H1 (cell line): ENCODE measurements around the gene SNAPC2. TPM values are rescaled to one million over a fixed set of nuclear protein-coding genes. Genes with fewer than 3 reads are reported as not detected.

Experiments
- CTCF ChIA-PET: fragments of 300-600 bp; sonication (Branson Sonifier 250); formaldehyde crosslinking; loops from one replicate; lab custom pipeline; 2021; ENCODE audit not compliant: partially characterized antibody; lab: Charles Lee
- POLR2A ChIA-PET: fragments of 300-600 bp; sonication (Branson Sonifier 250); formaldehyde crosslinking; loops from one replicate; lab custom pipeline; 2021; ENCODE audit warnings: inconsistent platforms; ENCODE audit not compliant: partially characterized antibody; lab: Charles Lee
- DNase-seq, 2 experiments: peaks; one replicate each; pipeline versions ENCODE4 v3.0.0 to v3.0.0-alpha.2; 2010 to 2022; ENCODE audit warnings: low spot score in 2 of 2, low read depth in 1 of 2, mixed read lengths in 1 of 2
- FAIRE-seq: peaks from 2 replicates; lab custom pipeline; 2011; peaks lifted over from hg19 to GRCh38; lab: Jason Lieb, UNC
- H2AFZ ChIP-seq: 2 replicates; pipeline ENCODE4 v1.8.1; 2012; ENCODE audit warnings: low read length, inconsistent platforms
- H2AK5ac ChIP-seq: 2 replicates; pipeline ENCODE4 v1.6.1; 2013; ENCODE audit warnings: low read depth, low read length
- H2BK120ac ChIP-seq: replicated peaks from 2 replicates; pipeline ENCODE3; 2013; ENCODE audit warnings: low read depth, low read length, inconsistent platforms
- H2BK12ac ChIP-seq: 2 replicates; pipeline ENCODE4 v1.6.1; 2013; ENCODE audit warnings: low read depth, low read length
- H2BK15ac ChIP-seq: 2 replicates; pipeline ENCODE4 v1.6.1; 2013; ENCODE audit warnings: low read length
- H2BK20ac ChIP-seq: 2 replicates; pipeline ENCODE4 v1.6.1; 2013; ENCODE audit warnings: low read length
- H2BK5ac ChIP-seq: 2 replicates; pipeline ENCODE4 v1.6.1; 2013; ENCODE audit warnings: low read depth, low read length
- H3K14ac ChIP-seq: 2 replicates; pipeline ENCODE4 v1.6.1; 2013; ENCODE audit warnings: inconsistent platforms; ENCODE audit not compliant: insufficient read length
- H3K18ac ChIP-seq: 2 replicates; pipeline ENCODE4 v1.6.1; 2013; ENCODE audit warnings: low read length; ENCODE audit errors: extremely low read depth
- H3K23ac ChIP-seq: 2 replicates; pipeline ENCODE4 v1.6.1; 2013; ENCODE audit warnings: inconsistent platforms; ENCODE audit not compliant: insufficient read length
- H3K23me2 ChIP-seq: 2 replicates; pipeline ENCODE4 v1.6.1; 2013; ENCODE audit warnings: low read depth, low read length
- H3K27ac ChIP-seq: 2 replicates; pipeline ENCODE4 v1.6.1; 2011; ENCODE audit warnings: low read depth, low read length, inconsistent platforms
- H3K27me3 ChIP-seq, 4 experiments: replicated peaks in 1 of 4; 1 replicate in 1 of 4; 2 replicates in 3 of 4; pipeline versions ENCODE4 v1.6.1 to v1.8.1; 2011 to 2013; ENCODE audit warnings: low read length in 3 of 4, mild to moderate bottlenecking in 3 of 4, inconsistent platforms in 2 of 4, mixed read lengths in 2 of 4, moderate library complexity in 1 of 4; ENCODE audit not compliant: control insufficient read depth in 3 of 4, insufficient read depth in 3 of 4; ENCODE audit errors: extremely low read depth in 1 of 4
- H3K36me3 ChIP-seq, 4 experiments: 2 replicates each; pipeline versions ENCODE4 v1.6.1 to v1.8.1; 2011 to 2013; ENCODE audit warnings: mild to moderate bottlenecking in 4 of 4, low read length in 3 of 4, moderate library complexity in 2 of 4, control low read depth in 1 of 4, inconsistent platforms in 1 of 4; ENCODE audit not compliant: insufficient read depth in 4 of 4, control insufficient read depth in 2 of 4
- H3K4ac ChIP-seq: replicated peaks from 2 replicates; pipeline ENCODE3; 2013; ENCODE audit warnings: low read length, low read depth, mixed read lengths, inconsistent platforms; ENCODE audit not compliant: insufficient read length
- H3K4me1 ChIP-seq, 4 experiments: replicated peaks in 1 of 4; 1 replicate in 1 of 4; 2 replicates in 3 of 4; pipeline versions ENCODE4 v1.6.1 to v1.8.1; 2011 to 2013; ENCODE audit warnings: low read length in 3 of 4, inconsistent platforms in 2 of 4, mixed read lengths in 1 of 4; ENCODE audit not compliant: insufficient read depth in 4 of 4, control insufficient read depth in 3 of 4
- H3K4me2 ChIP-seq, 2 experiments: 2 replicates each; pipeline versions ENCODE4 v1.6.1 to v1.8.1; 2011 to 2013; ENCODE audit warnings: low read depth in 2 of 2, low read length in 2 of 2, control low read depth in 1 of 2, inconsistent platforms in 1 of 2, mild to moderate bottlenecking in 1 of 2; ENCODE audit not compliant: insufficient read depth in 1 of 2
- H3K4me3 ChIP-seq, 4 experiments: fragments of 200-600, 300-600 bp in 1 of 4; sonication (generic), shearing (Covaris generic), sonication (Bioruptor Twin) in 1 of 4; 2 replicates each; pipeline versions ENCODE4 v1.5.1 to v1.8.1; 2011 to 2016; ENCODE audit warnings: low read length in 4 of 4, low read depth in 3 of 4, control low read depth in 2 of 4, inconsistent platforms in 2 of 4, mild to moderate bottlenecking in 2 of 4, mixed read lengths in 1 of 4, moderate library complexity in 1 of 4; ENCODE audit not compliant: insufficient read depth in 2 of 4; ENCODE audit errors: extremely low read depth in 1 of 4
- H3K56ac ChIP-seq: replicated peaks from 2 replicates; pipeline ENCODE3; 2013; ENCODE audit warnings: low read depth, mild to moderate bottlenecking, mixed read lengths, low read length, inconsistent platforms; ENCODE audit not compliant: insufficient read length
- H3K79me1 ChIP-seq: 2 replicates; pipeline ENCODE4 v1.6.1; 2013; ENCODE audit warnings: low read depth, low read length, control low read depth
- H3K79me2 ChIP-seq, 2 experiments: 2 replicates each; pipeline versions ENCODE4 v1.6.1 to v1.8.1; 2012 to 2013; ENCODE audit warnings: low read length in 2 of 2, mild to moderate bottlenecking in 2 of 2, inconsistent platforms in 1 of 2; ENCODE audit not compliant: insufficient read depth in 2 of 2, control insufficient read depth in 1 of 2
- H3K9ac ChIP-seq, 4 experiments: replicated peaks in 1 of 4; 1 replicate in 1 of 4; 2 replicates in 3 of 4; pipeline versions ENCODE4 v1.6.1 to v1.8.1; 2011 to 2013; ENCODE audit warnings: low read depth in 3 of 4, low read length in 3 of 4, control low read depth in 2 of 4, mild to moderate bottlenecking in 2 of 4, moderate library complexity in 2 of 4, inconsistent platforms in 1 of 4; ENCODE audit errors: extremely low read depth in 1 of 4
- H3K9me3 ChIP-seq, 2 experiments: 2 replicates each; pipeline versions ENCODE4 v1.6.1 to v1.8.1; 2012 to 2013; ENCODE audit warnings: mild to moderate bottlenecking in 2 of 2, moderate library complexity in 2 of 2, control low read depth in 1 of 2, inconsistent platforms in 1 of 2, low read depth in 1 of 2, low read length in 1 of 2, mixed read lengths in 1 of 2; ENCODE audit not compliant: insufficient read depth in 2 of 2
- H4K20me1 ChIP-seq, 2 experiments: replicated peaks in 1 of 2; 2 replicates each; pipeline versions ENCODE3 to v1.8.1; 2011 to 2013; ENCODE audit warnings: inconsistent platforms in 2 of 2, low read length in 2 of 2, mild to moderate bottlenecking in 1 of 2; ENCODE audit not compliant: insufficient read depth in 2 of 2, control insufficient read depth in 1 of 2
- H4K5ac ChIP-seq: 2 replicates; pipeline ENCODE4 v1.6.1; 2013; ENCODE audit warnings: low read length, low read depth, mixed read lengths, inconsistent platforms; ENCODE audit not compliant: insufficient read length
- H4K8ac ChIP-seq: 2 replicates; pipeline ENCODE4 v1.8.0; 2013; ENCODE audit warnings: mild to moderate bottlenecking, moderate library complexity, low read length, inconsistent platforms; ENCODE audit not compliant: insufficient read depth; ENCODE audit errors: extremely low read depth
- H4K91ac ChIP-seq: replicated peaks from 2 replicates; pipeline ENCODE3; 2013; ENCODE audit warnings: low read length, mixed read lengths, inconsistent platforms; ENCODE audit not compliant: insufficient read length
- CHD1 ChIP-seq: IDR thresholded peaks from 2 replicates; pipeline ENCODE4 v1.6.1; 2012; ENCODE audit warnings: low read depth, low read length, improper control_type of control experiment
- JUND ChIP-seq: IDR thresholded peaks from 2 replicates; pipeline ENCODE4 v1.6.1; 2011; ENCODE audit warnings: mild to moderate bottlenecking, improper control_type of control experiment, low read length
- MAFK ChIP-seq: IDR thresholded peaks from 2 replicates; pipeline ENCODE4 v1.6.1; 2012; ENCODE audit warnings: low read depth, mild to moderate bottlenecking, improper control_type of control experiment, low read length
- MAX ChIP-seq: IDR thresholded peaks from 2 replicates; pipeline ENCODE4 v1.6.1; 2012; ENCODE audit warnings: inconsistent platforms
- SUZ12 ChIP-seq: fragments of 200-600 bp; sonication (generic); IDR thresholded peaks from 2 replicates; pipeline ENCODE4 v1.6.1; 2012; ENCODE audit warnings: mild to moderate bottlenecking, inconsistent platforms, low read length, moderate library complexity, mixed read lengths
- TAF1 ChIP-seq: IDR thresholded peaks from 2 replicates; pipeline ENCODE4 v1.6.1; 2011; ENCODE audit warnings: mild to moderate bottlenecking, low read depth, low read length
- USF2 ChIP-seq: IDR thresholded peaks from 2 replicates; pipeline ENCODE4 v1.6.1; 2011; ENCODE audit warnings: low read length, improper control_type of control experiment
- ZNF274 ChIP-seq: IDR thresholded peaks from 2 replicates; pipeline ENCODE4 v1.7.0; 2012; ENCODE audit warnings: low read length, borderline replicate concordance; ENCODE audit errors: extremely low read depth
- WGBS, 2 experiments: shearing (Covaris generic) in 1 of 2; methylation state at CpG; one replicate each; pipeline versions ENCODE4 v1.1.6 to v1.1.7; 2013 to 2015; ENCODE audit warnings: low lambda C conversion rate in 2 of 2, mixed read lengths in 2 of 2, inconsistent platforms in 1 of 2, low coverage in 1 of 2, missing lambda C conversion rate in 1 of 2; ENCODE audit not compliant: insufficient replicate concordance in 2 of 2, insufficient coverage in 1 of 2, insufficient read length in 1 of 2; ENCODE audit errors: extremely low coverage in 1 of 2, missing lambda C conversion rate in 1 of 2; 5-methylcytosine and 5-hydroxymethylcytosine counted together
- polyA plus RNA-seq, 7 experiments: library from polyadenylated mRNA; depleted of rRNA in 3 of 7; stranded (reverse) in 5 of 7; unstranded in 2 of 7; fragments of >200 nt in 5 of 7; fragments of 200-250 nt in 2 of 7; gene quantifications; 1 replicate in 5 of 7; 2 replicates in 1 of 7; 4 replicates in 1 of 7; pipeline versions ENCODE4 v1.2.1 to v1.2.3, GENCODE V29; 2011 to 2013; ENCODE audit warnings: missing spikeins in 2 of 7, mixed read lengths in 2 of 7
- total RNA-seq: library from RNA; stranded (reverse); fragmentation: NEBNext Ultra II Directional; extraction: Animal tissue kit (Norgen Biotek cat#: 25700); gene quantifications from 2 replicates; pipeline ENCODE4 v1.2.1, GENCODE V29; 2021
- TF ChIP-seq, protein P1 (sequence below), 3 experiments: IDR thresholded peaks; 1 replicate in 2 of 3; 2 replicates in 1 of 3; pipeline versions ENCODE4 v1.5.1 to v1.6.1; 2011; ENCODE audit warnings: low read length in 3 of 3, mild to moderate bottlenecking in 3 of 3, inconsistent platforms in 2 of 3, low read depth in 1 of 3, moderate library complexity in 1 of 3; ENCODE audit not compliant: insufficient read depth in 1 of 3; ENCODE audit errors: control extremely low read depth in 1 of 3

SNAPC2 gene
- total and polyA plus RNA-seq, 2 of the 8 experiments (the other 6 are each of a cell fraction or from before 2014, with no cell fraction given), result 18.2 to 20.3 TPM

DNA sequence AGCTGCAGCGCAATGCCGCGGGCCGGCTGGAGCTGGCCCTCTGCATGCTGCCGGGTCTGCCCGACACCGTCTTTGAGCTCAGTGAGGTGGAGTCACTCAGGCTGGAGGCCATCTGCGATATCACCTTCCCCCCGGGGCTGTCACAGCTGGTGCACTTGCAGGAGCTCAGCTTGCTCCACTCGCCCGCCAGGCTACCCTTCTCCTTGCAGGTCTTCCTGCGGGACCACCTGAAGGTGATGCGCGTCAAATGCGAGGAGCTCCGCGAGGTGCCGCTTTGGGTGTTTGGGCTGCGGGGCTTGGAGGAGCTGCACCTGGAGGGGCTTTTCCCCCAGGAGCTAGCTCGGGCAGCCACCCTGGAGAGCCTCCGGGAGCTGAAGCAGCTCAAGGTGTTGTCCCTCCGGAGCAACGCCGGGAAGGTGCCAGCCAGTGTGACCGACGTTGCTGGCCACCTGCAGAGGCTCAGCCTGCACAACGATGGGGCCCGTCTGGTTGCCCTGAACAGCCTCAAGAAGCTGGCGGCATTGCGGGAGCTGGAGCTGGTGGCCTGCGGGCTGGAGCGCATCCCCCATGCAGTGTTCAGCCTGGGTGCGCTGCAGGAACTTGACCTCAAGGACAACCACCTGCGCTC is 20.3 kb upstream of the SNAPC2 start:
- no peak overlapping the region for H3K23ac ChIP-seq
- CTCF ChIA-PET, result interaction anchor here (0.6 to 4.9 kb wide), 18 partner anchors 9 to 60 kb away, joined by 3 to 21 read pairs (median 4); partner anchors contain the start of genes LRRC8E and TGFBR3L
- no peak overlapping the region for H3K18ac ChIP-seq
- no peak for TF ChIP-seq MAFK
- no peak for TF ChIP-seq CHD1
- TF ChIP-seq JUND, result no peak
- no peak for TF ChIP-seq ZNF274
- TF ChIP-seq TAF1, result no peak
- no peak for TF ChIP-seq MAX
- TF ChIP-seq USF2, result no peak
- TF ChIP-seq, protein P1, sequence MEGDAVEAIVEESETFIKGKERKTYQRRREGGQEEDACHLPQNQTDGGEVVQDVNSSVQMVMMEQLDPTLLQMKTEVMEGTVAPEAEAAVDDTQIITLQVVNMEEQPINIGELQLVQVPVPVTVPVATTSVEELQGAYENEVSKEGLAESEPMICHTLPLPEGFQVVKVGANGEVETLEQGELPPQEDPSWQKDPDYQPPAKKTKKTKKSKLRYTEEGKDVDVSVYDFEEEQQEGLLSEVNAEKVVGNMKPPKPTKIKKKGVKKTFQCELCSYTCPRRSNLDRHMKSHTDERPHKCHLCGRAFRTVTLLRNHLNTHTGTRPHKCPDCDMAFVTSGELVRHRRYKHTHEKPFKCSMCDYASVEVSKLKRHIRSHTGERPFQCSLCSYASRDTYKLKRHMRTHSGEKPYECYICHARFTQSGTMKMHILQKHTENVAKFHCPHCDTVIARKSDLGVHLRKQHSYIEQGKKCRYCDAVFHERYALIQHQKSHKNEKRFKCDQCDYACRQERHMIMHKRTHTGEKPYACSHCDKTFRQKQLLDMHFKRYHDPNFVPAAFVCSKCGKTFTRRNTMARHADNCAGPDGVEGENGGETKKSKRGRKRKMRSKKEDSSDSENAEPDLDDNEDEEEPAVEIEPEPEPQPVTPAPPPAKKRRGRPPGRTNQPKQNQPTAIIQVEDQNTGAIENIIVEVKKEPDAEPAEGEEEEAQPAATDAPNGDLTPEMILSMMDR (IDR thresholded peaks at IDR 0.05; ENCODE audit: control extremely low read depth in 1 of 3, insufficient read depth in 1 of 3, low read depth in 1 of 3, low read length in 3 of 3), result no peak
- TF ChIP-seq SUZ12, result no peak

More for the DNA sequence above, 20.3 kb upstream of the SNAPC2 start:
- H3K79me2 ChIP-seq, result peaks cover 0 to 8% of the 10 kb centered on the region in 2 experiments; a peak in 2 of 4 replicates
- no peak overlapping the region for H3K56ac ChIP-seq
- no peak overlapping the region for H3K4me2 ChIP-seq
- H3K23me2 ChIP-seq, result peaks cover 13% of the 10 kb centered on the region
- H3K27ac ChIP-seq, result no peak overlapping the region
- DNase-seq (no peak), FAIRE-seq (no peak)
- H3K79me1 ChIP-seq, result peaks cover 7% of the 10 kb centered on the region
- no peak overlapping the region for H4K8ac ChIP-seq
- 94% methylated on average over 30 of the region's 34 CpGs; no CpG with 5 or more reads in 1 of the 2 experiments for WGBS, 2 experiments
- no peaks in the 10 kb centered on the region for H3K9me3 ChIP-seq
- no peak overlapping the region for H4K5ac ChIP-seq
- no peak overlapping the region for H3K14ac ChIP-seq
- H3K36me3 ChIP-seq, result no peaks in the 10 kb centered on the region; a peak in 1 of 8 replicates
- no peak overlapping the region for H3K4ac ChIP-seq
- no peak overlapping the region for H2BK15ac ChIP-seq
- peaks cover 0 to 3% of the 10 kb centered on the region in 2 experiments for H4K20me1 ChIP-seq
- no peak overlapping the region for H2BK5ac ChIP-seq
- H2BK20ac ChIP-seq, result no peak overlapping the region
- no peak overlapping the region for H2AFZ ChIP-seq
- peaks cover 0 to 17% (median 7%) of the 10 kb centered on the region in 4 experiments; a peak in 5 of 7 replicates for H3K4me1 ChIP-seq
- no peak overlapping the region for H2BK12ac ChIP-seq
- POLR2A ChIA-PET, result interaction anchor here (0.6 to 5.0 kb wide), 11 partner anchors 10 to 327 kb away, joined by 3 to 22 read pairs (median 8); partner anchors contain the start of genes LRRC8E, SNAPC2, TGFBR3L and TIMM44
- H2BK120ac ChIP-seq, result no peak overlapping the region
- H2AK5ac ChIP-seq, result no peak overlapping the region
- H3K4me3 ChIP-seq, result no peak overlapping the region
- no peak overlapping the region for H4K91ac ChIP-seq
- no peaks in the 10 kb centered on the region for H3K27me3 ChIP-seq
- H3K9ac ChIP-seq, result no peak overlapping the region
